Measurements from ENCODE around the gene KIR2DL1.

DNA sequence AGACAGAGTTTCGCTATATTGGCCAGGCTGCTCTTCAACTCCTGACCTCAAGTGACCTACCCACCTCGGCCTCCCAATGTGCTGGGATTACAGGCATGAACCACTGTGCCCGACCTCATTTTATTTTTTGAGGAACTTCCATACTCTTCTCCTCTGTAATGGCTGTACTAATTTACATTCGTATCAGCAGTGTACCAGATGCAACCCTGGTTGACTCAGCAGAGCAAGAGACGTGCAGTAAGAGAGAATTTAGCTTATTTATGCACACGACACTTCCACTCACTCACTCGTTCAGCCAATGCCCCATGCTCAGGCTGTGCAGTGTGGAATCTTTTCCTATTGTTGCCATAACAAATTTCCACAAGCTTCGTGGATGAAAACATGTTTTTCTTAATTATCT lies 38.4 kb upstream of the KIR2DL1 start:
- TF ChIP-seq YY1 (IDR thresholded peaks at IDR 0.05; ENCODE audit: low read depth): no peak
- TF ChIP-seq, protein P1, sequence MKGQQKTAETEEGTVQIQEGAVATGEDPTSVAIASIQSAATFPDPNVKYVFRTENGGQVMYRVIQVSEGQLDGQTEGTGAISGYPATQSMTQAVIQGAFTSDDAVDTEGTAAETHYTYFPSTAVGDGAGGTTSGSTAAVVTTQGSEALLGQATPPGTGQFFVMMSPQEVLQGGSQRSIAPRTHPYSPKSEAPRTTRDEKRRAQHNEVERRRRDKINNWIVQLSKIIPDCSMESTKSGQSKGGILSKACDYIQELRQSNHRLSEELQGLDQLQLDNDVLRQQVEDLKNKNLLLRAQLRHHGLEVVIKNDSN (IDR thresholded peaks at IDR 0.05): no peak
- no peak for TF ChIP-seq CREB1 (IDR thresholded peaks at IDR 0.05; ENCODE audit: low read depth)
- no peak for TF ChIP-seq EGR1 (IDR thresholded peaks at IDR 0.05)
- no peak for TF ChIP-seq TEAD4 (IDR thresholded peaks at IDR 0.05)
- TF ChIP-seq, protein P2, sequence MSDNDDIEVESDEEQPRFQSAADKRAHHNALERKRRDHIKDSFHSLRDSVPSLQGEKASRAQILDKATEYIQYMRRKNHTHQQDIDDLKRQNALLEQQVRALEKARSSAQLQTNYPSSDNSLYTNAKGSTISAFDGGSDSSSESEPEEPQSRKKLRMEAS (IDR thresholded peaks at IDR 0.05): no peak
- TF ChIP-seq, protein P3, sequence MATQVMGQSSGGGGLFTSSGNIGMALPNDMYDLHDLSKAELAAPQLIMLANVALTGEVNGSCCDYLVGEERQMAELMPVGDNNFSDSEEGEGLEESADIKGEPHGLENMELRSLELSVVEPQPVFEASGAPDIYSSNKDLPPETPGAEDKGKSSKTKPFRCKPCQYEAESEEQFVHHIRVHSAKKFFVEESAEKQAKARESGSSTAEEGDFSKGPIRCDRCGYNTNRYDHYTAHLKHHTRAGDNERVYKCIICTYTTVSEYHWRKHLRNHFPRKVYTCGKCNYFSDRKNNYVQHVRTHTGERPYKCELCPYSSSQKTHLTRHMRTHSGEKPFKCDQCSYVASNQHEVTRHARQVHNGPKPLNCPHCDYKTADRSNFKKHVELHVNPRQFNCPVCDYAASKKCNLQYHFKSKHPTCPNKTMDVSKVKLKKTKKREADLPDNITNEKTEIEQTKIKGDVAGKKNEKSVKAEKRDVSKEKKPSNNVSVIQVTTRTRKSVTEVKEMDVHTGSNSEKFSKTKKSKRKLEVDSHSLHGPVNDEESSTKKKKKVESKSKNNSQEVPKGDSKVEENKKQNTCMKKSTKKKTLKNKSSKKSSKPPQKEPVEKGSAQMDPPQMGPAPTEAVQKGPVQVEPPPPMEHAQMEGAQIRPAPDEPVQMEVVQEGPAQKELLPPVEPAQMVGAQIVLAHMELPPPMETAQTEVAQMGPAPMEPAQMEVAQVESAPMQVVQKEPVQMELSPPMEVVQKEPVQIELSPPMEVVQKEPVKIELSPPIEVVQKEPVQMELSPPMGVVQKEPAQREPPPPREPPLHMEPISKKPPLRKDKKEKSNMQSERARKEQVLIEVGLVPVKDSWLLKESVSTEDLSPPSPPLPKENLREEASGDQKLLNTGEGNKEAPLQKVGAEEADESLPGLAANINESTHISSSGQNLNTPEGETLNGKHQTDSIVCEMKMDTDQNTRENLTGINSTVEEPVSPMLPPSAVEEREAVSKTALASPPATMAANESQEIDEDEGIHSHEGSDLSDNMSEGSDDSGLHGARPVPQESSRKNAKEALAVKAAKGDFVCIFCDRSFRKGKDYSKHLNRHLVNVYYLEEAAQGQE (IDR thresholded peaks at IDR 0.05; ENCODE audit: low read depth): no peak
- TF ChIP-seq EP300 (IDR thresholded peaks at IDR 0.05; ENCODE audit: borderline replicate concordance): no peak
- no peak for TF ChIP-seq TAF1 (IDR thresholded peaks at IDR 0.05; ENCODE audit: low read depth)
